Osteoblast (primary cell): ENCODE data around the gene SLC7A1. TPM values are rescaled to one million over a fixed set of nuclear protein-coding genes. Genes with fewer than 3 reads are reported as not detected.
"Not testable (repeated sequence)": the region's sequence is repeated elsewhere in the genome, so short reads cannot be mapped to it uniquely, and the experiment has no call there.

Source experiments
- DNase-seq: peaks from one replicate; pipeline ENCODE4 v3.0.0; 2011; ENCODE audit warnings: low spot score, mixed read lengths; ENCODE audit not compliant: insufficient read length; ENCODE audit errors: missing footprints
- H2AFZ ChIP-seq: 2 replicates; pipeline ENCODE4 v1.6.0; 2011; ENCODE audit warnings: mild to moderate bottlenecking, low read length
- H3K27ac ChIP-seq: 2 replicates; pipeline ENCODE4 v1.5.1; 2011; ENCODE audit warnings: mild to moderate bottlenecking, low read depth, low read length, moderate library complexity
- H3K27me3 ChIP-seq: 2 replicates; pipeline ENCODE4 v1.6.0; 2012; ENCODE audit warnings: mild to moderate bottlenecking, control low read depth, inconsistent platforms, low read length, moderate library complexity; ENCODE audit not compliant: insufficient read depth
- H3K36me3 ChIP-seq: 2 replicates; pipeline ENCODE4 v1.5.1; 2011; ENCODE audit warnings: mild to moderate bottlenecking, low read length, control low read depth, moderate library complexity; ENCODE audit not compliant: insufficient read depth
- H3K4me1 ChIP-seq: 2 replicates; pipeline ENCODE4 v1.5.1; 2011; ENCODE audit warnings: mild to moderate bottlenecking, low read length, control low read depth, moderate library complexity; ENCODE audit not compliant: insufficient read depth
- H3K4me2 ChIP-seq: 2 replicates; pipeline ENCODE4 v1.6.0; 2011; ENCODE audit warnings: mild to moderate bottlenecking, low read length; ENCODE audit not compliant: insufficient read depth
- H3K4me3 ChIP-seq: fragments of 200-600 bp; sonication (generic); 3 replicates; pipeline ENCODE4 v1.5.1; 2012; ENCODE audit warnings: mild to moderate bottlenecking, low read length, inconsistent platforms; ENCODE audit not compliant: insufficient read depth
- H3K79me2 ChIP-seq: 2 replicates; pipeline ENCODE4 v1.6.0; 2012; ENCODE audit warnings: mild to moderate bottlenecking, low read length, control low read depth, inconsistent platforms; ENCODE audit not compliant: insufficient read depth
- H3K9me3 ChIP-seq: 2 replicates; pipeline ENCODE4 v1.5.1; 2011; ENCODE audit warnings: low read depth, low read length, control low read depth
- H4K20me1 ChIP-seq: 2 replicates; pipeline ENCODE4 v1.6.0; 2012; ENCODE audit warnings: mild to moderate bottlenecking, low read length, control low read depth; ENCODE audit not compliant: insufficient read depth
- CTCF ChIP-seq: IDR thresholded peaks from 2 replicates; pipeline ENCODE4 v1.5.1; 2011; ENCODE audit warnings: mild to moderate bottlenecking, low read depth, low read length, moderate library complexity; ENCODE audit errors: extremely low read depth
- total RNA-seq: library from RNA; depleted of rRNA; stranded (reverse); fragments of >200 nt; gene quantifications from 2 replicates; pipeline ENCODE4 v1.2.3, GENCODE V29; 2012

Gene SLC7A1
- 24.2 and 25.7 TPM in 2 replicates for total RNA-seq

GRCh38 chr13:29595380-29596063 is at the start of gene SLC7A1:
Gene SLC7A1, minus strand, starts transcription at chr13:29595688. Its CDS starts 59,500 bp downstream, at chr13:29536188.
- H3K4me1 ChIP-seq, result peaks cover 22% of the 10 kb centered on the region
- peak; percentile 99 for DNase-seq
- H3K4me3 ChIP-seq, result peak within 1 kb of the TSS; percentile 81

GRCh38 chr13:29640665-29641064 is 45.2 kb upstream of the SLC7A1 start:
- TF ChIP-seq CTCF, result no peak
- H3K4me2 ChIP-seq, result no peak overlapping the region
- no peaks in the 10 kb centered on the region for H3K79me2 ChIP-seq
- DNase-seq, result no peak
- no peak overlapping the region for H2AFZ ChIP-seq
- no peaks in the 10 kb centered on the region for H3K27me3 ChIP-seq
- H4K20me1 ChIP-seq, result no peaks in the 10 kb centered on the region
- H3K4me3 ChIP-seq, result no peak overlapping the region
- no peaks in the 10 kb centered on the region for H3K9me3 ChIP-seq
- H3K36me3 ChIP-seq, result no peaks in the 10 kb centered on the region
- H3K4me1 ChIP-seq, result no peaks in the 10 kb centered on the region
- H3K27ac ChIP-seq, result no peak overlapping the region

More at GRCh38 chr13:29595380-29596063, at the start of gene SLC7A1:
- Histone ChIP-seq H3K79me2 (peaks cover 48% of the 10 kb centered on the region), H3K9me3 (no peaks in the 10 kb centered on the region), H4K20me1 (peaks cover 16% of the 10 kb centered on the region), H3K4me2 (peak within 1 kb of the TSS; percentile 89), H3K27ac (peak within 1 kb of the TSS; percentile 97), H3K27me3 (no peaks in the 10 kb centered on the region), H2AFZ (peak within 1 kb of the TSS; percentile 59), H3K36me3 (no peaks in the 10 kb centered on the region)
- TF ChIP-seq CTCF, result no peak

GRCh38 chr13:29636831-29637230 is 41.3 kb upstream of the SLC7A1 start:
- H3K79me2 ChIP-seq, H3K36me3 ChIP-seq, H3K4me2 ChIP-seq, H3K27ac ChIP-seq, H3K4me1 ChIP-seq, H3K9me3 ChIP-seq, H3K4me3 ChIP-seq, H3K27me3 ChIP-seq, H4K20me1 ChIP-seq, H2AFZ ChIP-seq, DNase-seq: not testable (repeated sequence)

- Histone ChIP-seq H3K36me3 (no peaks in the 10 kb centered on the region), H3K4me1 (peaks cover 19% of the 10 kb centered on the region), H3K27ac (no peak overlapping the region), H3K9me3 (no peaks in the 10 kb centered on the region), H3K79me2 (no peaks in the 10 kb centered on the region), H3K27me3 (no peaks in the 10 kb centered on the region), H4K20me1 (no peaks in the 10 kb centered on the region), H3K4me2 (no peak overlapping the region), H2AFZ (no peak overlapping the region), H3K4me3 (no peak overlapping the region)
- no peak for DNase-seq
- TF ChIP-seq CTCF, result no peak
Measured at GRCh38 chr13:29624997-29625396, 29.5 kb upstream of the SLC7A1 start.
